Measurements from ENCODE around the gene ANP32A. TPM values are rescaled to one million over a fixed set of nuclear protein-coding genes. Genes with fewer than 3 reads are reported as not detected.

Gene ANP32A
- total RNA-seq, 2 experiments from 2014 or later: 55.1 to 57.3 TPM

DNA sequence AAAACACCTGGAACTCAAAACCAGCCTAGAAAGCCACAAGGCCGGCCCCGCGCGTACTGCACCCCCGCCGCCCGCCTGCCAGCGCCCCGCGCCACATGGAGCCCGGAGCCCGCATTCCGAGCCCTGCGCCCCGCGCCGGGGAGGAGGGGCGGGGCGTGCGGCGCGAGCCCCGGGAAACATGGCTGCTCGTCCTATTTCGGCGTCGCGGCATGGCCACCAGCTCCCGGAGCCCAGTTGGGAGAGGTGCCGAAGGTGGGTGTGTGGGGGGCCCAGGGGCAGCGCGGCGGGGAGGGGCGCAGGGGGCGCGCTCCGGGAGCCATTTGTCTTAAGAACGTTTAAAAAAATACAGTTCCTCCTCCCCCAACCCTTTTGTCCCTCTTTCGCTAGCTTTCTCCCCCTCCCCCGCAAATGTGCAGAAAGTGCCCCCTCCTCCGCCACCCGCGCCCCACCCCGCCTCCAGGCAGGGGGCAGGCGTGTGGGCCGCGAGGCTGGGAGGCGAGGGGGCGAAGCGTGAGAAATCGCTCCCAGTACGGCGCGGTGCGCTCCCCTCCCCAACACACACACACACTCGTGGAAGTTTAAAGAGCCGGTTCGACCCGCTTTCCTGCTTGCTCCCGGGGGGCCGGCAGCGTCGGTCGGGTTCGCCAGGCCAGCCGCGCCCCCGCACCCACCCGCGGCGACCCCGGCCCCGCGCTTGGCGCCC is 2.5 kb downstream of the ANP32A start:
- DNase-seq (peak; percentile 49 to 88 (median 60)), ATAC-seq (ENCODE audit: poor library complexity) (peak; percentile 47)
- Mint-ChIP-seq H3K27me3 (no peaks in the 10 kb centered on the region), H3K36me3 (ENCODE audit: low read depth) (peaks cover 47% of the 10 kb centered on the region), H3K4me3 (peak overlapping the region; percentile 86), H3K4me1 (ENCODE audit: low read depth) (peaks cover 55% of the 10 kb centered on the region), H3K9me3 (no peaks in the 10 kb centered on the region), H3K27ac (peak overlapping the region; percentile 92)
- intact Hi-C loops (cut with DNase I, micrococcal nuclease): loop anchor here in 1 of 2 experiments (10.0 kb wide), 3 partner anchors 347 to 637 kb away; partner anchors contain the start of genes FEM1B, GLCE and RPLP1
- no peaks in the 10 kb centered on the region for H3K27me3 ChIP-seq (ENCODE audit: control insufficient read depth in 1 of 2, insufficient read depth in 2 of 2, low read length in 2 of 2)
- POLR2A ChIA-PET: interaction anchor here (0.8 to 5.6 kb wide), 10 partner anchors 11 to 977 kb away, joined by 3 to 94 read pairs (median 9); partner anchors contain the start of gene FEM1B
- no peaks in the 10 kb centered on the region for H3K9me3 ChIP-seq (ENCODE audit: control insufficient read depth in 1 of 2, insufficient read depth in 1 of 2, low read length in 2 of 2)
- H3K36me3 ChIP-seq (ENCODE audit: insufficient read depth, low read length): no peaks in the 10 kb centered on the region
- CTCF ChIA-PET: interaction anchor here (1.5 to 2.0 kb wide), 3 partner anchors 23 to 35 kb away, joined by 6 to 11 read pairs (median 8); no protein-coding TSS in a partner anchor
- peak overlapping the region; percentile 98 for H3K4me3 ChIP-seq (ENCODE audit: low read length)
- H3K4me1 ChIP-seq (ENCODE audit: insufficient read depth, low read length): peaks cover 39% of the 10 kb centered on the region
- TF ChIP-seq, protein P1, sequence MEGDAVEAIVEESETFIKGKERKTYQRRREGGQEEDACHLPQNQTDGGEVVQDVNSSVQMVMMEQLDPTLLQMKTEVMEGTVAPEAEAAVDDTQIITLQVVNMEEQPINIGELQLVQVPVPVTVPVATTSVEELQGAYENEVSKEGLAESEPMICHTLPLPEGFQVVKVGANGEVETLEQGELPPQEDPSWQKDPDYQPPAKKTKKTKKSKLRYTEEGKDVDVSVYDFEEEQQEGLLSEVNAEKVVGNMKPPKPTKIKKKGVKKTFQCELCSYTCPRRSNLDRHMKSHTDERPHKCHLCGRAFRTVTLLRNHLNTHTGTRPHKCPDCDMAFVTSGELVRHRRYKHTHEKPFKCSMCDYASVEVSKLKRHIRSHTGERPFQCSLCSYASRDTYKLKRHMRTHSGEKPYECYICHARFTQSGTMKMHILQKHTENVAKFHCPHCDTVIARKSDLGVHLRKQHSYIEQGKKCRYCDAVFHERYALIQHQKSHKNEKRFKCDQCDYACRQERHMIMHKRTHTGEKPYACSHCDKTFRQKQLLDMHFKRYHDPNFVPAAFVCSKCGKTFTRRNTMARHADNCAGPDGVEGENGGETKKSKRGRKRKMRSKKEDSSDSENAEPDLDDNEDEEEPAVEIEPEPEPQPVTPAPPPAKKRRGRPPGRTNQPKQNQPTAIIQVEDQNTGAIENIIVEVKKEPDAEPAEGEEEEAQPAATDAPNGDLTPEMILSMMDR (IDR thresholded peaks at IDR 0.05): no peak
- peak overlapping the region; percentile 77 to 89 for H3K27ac ChIP-seq (ENCODE audit: low read depth in 1 of 2, low read length in 2 of 2)

DNA sequence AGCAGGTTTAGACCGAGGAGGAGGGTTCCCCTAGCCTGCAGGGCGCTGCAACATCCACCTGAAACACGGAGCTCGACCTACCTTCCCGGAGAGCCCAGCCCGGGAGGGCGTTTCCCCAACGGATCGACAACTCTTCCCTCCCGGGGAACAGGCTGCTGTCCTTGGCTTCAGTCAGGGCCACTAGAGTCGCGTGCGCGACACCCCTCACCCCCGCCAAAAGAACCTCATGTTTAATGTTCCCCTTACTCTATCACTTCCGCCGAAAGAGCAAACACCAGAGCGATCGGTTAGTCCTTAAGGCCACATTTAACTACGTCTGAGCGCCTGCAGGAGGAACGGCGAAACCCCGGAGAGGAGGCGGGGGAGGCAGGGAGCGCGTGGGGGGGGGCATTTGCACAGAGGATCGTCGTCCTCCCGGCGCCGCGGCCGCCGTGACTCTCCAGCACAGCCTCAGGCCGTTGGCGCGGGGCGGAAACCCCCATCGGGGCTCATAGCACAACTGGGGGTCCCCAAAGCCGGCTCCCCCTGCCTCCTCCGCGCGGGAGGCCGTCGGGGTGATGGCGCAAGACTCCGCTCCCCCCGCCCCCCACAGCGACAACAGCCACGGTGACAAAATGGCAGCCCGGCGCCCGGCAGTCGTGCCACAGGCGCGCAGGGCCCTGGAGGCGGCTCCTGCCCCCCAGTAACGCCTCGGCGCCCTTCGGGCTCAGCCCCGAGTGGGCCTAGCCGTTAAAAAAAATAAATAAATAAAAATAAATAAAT is 3.2 kb downstream of the ANP32A start:
- Histone ChIP-seq H3K27ac (ENCODE audit: low read depth in 1 of 2, low read length in 2 of 2) (peak overlapping the region; percentile 77 to 89), H3K4me1 (ENCODE audit: insufficient read depth, low read length) (peaks cover 42% of the 10 kb centered on the region), H3K4me3 (ENCODE audit: low read length) (peak overlapping the region; percentile 98), H3K36me3 (ENCODE audit: insufficient read depth, low read length) (no peaks in the 10 kb centered on the region), H3K9me3 (ENCODE audit: control insufficient read depth in 1 of 2, insufficient read depth in 1 of 2, low read length in 2 of 2) (no peaks in the 10 kb centered on the region), H3K27me3 (ENCODE audit: control insufficient read depth in 1 of 2, insufficient read depth in 2 of 2, low read length in 2 of 2) (no peaks in the 10 kb centered on the region)
- Mint-ChIP-seq H3K9me3 (no peaks in the 10 kb centered on the region), H3K27me3 (no peaks in the 10 kb centered on the region), H3K36me3 (ENCODE audit: low read depth) (peaks cover 53% of the 10 kb centered on the region), H3K4me1 (ENCODE audit: low read depth) (peaks cover 56% of the 10 kb centered on the region), H3K27ac (peak overlapping the region; percentile 98), H3K4me3 (peak overlapping the region; percentile 93)
- DNase-seq (peak; percentile 58 to 89 (median 68)), ATAC-seq (ENCODE audit: poor library complexity) (peak; percentile 50)
- intact Hi-C loops (cut with DNase I, micrococcal nuclease): loop anchor here in 1 of 2 experiments (10.0 kb wide), 3 partner anchors 347 to 637 kb away; partner anchors contain the start of genes FEM1B, GLCE and RPLP1
- ChIA-PET POLR2A (interaction anchor here (0.8 to 5.6 kb wide), 15 partner anchors 10 to 651 kb away, joined by 3 to 94 read pairs (median 7); partner anchors contain the start of genes FEM1B and RPLP1), CTCF (interaction anchor here (0.8 to 2.0 kb wide), 4 partner anchors 11 to 33 kb away, joined by 4 to 8 read pairs (median 5); no protein-coding TSS in a partner anchor)
- TF ChIP-seq, protein P1 (IDR thresholded peaks at IDR 0.05): no peak

DNA sequence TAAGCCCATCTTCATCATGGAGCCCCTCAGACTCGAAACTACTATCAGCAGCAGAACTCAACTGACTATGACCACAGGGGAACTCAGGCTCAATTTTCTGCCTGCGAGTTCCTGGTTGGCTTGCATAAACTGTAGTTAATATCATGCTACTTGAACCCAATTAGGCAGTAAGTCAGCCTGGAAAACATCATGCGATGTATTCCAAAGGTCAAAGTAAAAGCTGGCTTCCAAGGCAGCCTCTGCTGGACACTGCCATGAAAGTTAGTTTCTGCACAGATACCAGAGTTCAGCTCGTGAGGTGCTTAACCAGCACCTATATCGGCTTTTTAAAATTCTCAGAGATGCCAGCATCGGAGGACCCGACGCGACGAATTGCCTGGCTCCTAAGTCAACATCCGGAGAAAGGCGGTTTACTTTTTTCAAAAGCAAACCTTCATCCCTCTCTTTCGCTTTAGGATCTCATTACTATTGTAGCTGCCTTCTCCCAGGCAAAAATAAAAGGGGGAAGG is 3.8 kb downstream of the ANP32A start:
- POLR2A ChIA-PET: interaction anchor here (1.1 to 5.6 kb wide), 12 partner anchors 9 to 636 kb away, joined by 3 to 94 read pairs (median 7); partner anchors contain the start of genes FEM1B and RPLP1
- H3K4me3 ChIP-seq (ENCODE audit: low read length): peak overlapping the region; percentile 98
- no peaks in the 10 kb centered on the region for H3K27me3 ChIP-seq (ENCODE audit: control insufficient read depth in 1 of 2, insufficient read depth in 2 of 2, low read length in 2 of 2)
- Mint-ChIP-seq H3K27me3 (no peaks in the 10 kb centered on the region), H3K9me3 (no peaks in the 10 kb centered on the region), H3K4me1 (ENCODE audit: low read depth) (peaks cover 57% of the 10 kb centered on the region), H3K27ac (peak overlapping the region; percentile 98), H3K36me3 (ENCODE audit: low read depth) (peaks cover 53% of the 10 kb centered on the region), H3K4me3 (peak overlapping the region; percentile 93)
- H3K4me1 ChIP-seq (ENCODE audit: insufficient read depth, low read length): peaks cover 44% of the 10 kb centered on the region
- no peaks in the 10 kb centered on the region for H3K9me3 ChIP-seq (ENCODE audit: control insufficient read depth in 1 of 2, insufficient read depth in 1 of 2, low read length in 2 of 2)
- H3K27ac ChIP-seq (ENCODE audit: low read depth in 1 of 2, low read length in 2 of 2): peak overlapping the region; percentile 77 to 89
- CTCF ChIA-PET: interaction anchor here (0.8 to 2.0 kb wide), 4 partner anchors 12 to 32 kb away, joined by 4 to 8 read pairs (median 5); no protein-coding TSS in a partner anchor
- DNase-seq (peak in 3 of 14 experiments; percentile 34 to 53 (median 51)), ATAC-seq (ENCODE audit: poor library complexity) (no peak)
- no peaks in the 10 kb centered on the region for H3K36me3 ChIP-seq (ENCODE audit: insufficient read depth, low read length)
- TF ChIP-seq, protein P1 (IDR thresholded peaks at IDR 0.05): no peak
- intact Hi-C loops (cut with DNase I, micrococcal nuclease): loop anchor here in 1 of 2 experiments (10.0 kb wide), 3 partner anchors 348 to 638 kb away; partner anchors contain the start of genes FEM1B, GLCE and RPLP1
